Activated CD4-positive, alpha-beta T cell treated with anti-CD3 and anti-CD28 coated beads, Interleukin-10, Interleukin-2, amounts not matched to agents 100 ng/mL and 50 ng/mL, durations not matched to agents 16 hours and 8 hours (primary cell): ENCODE results near the gene DOCK1.
"Not testable (repeated sequence)": the region's sequence is repeated elsewhere in the genome, so short reads cannot be mapped to it uniquely, and the experiment has no call there.

Source experiments
- DNase-seq: peaks from one replicate; pipeline ENCODE4 v3.0.0-alpha.2; 2020

Gene DOCK1

DNA sequence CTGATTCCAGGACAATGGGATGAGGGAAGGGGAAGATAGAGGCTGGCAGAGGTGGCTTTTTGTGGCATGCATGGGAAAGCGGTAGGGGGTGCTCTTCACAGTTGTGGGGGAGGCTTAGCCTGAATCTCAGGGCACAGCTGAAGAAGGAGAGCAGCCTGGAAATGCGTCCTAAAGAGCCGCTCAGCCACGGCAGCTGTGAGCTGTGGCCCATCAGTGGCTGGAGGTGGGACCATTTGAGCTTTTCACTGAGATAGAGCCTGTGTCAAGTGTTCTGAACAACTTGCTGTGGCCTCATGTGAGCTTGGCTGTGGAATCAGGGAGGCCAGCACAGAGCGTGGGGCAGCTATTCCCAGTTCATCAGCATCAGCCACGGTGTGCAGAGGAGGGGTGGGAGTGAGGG lies 391.5 kb downstream of the DOCK1 start:
- no peak for DNase-seq

DNA sequence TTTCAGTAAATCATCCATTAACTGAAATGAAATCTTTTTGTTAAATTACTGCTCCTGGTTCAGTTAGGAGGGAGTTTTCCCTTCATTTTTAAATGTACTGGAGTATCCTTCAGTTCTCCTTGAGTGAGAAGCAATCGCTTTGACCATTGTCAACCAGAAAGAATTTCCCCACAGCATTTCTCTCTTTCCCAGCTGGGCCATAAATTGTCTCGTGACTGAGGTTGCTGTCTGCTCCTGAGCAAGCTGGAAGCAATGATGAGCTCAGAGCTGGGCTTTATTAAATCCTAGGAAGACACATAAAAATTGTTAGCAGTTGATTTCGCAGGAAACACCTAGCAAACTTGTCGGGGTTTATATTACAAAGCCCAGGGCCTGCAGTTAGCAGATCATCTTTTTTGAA lies 393.2 kb downstream of the DOCK1 start:
- no peak for DNase-seq

DNA sequence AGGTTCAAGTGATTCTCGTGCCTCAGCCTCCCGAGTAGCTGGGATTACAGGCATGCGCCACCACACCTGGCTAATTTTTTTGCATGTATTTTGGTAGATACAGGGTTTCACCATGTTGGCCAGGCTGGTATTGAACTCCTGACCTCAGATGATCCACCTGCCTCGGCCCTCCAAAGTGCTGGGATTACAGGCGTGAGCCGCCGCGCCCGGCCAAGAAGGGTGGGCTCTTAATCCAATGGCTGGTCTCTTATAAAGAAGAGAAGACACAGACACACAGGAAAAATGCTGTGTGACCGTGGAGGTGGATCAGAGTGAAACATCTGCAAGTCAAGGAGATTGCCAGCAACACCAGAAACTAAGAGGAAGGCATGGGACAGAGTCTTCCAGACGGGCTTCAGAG lies 394.0 kb downstream of the DOCK1 start:
- DNase-seq = not testable (repeated sequence)

DNA sequence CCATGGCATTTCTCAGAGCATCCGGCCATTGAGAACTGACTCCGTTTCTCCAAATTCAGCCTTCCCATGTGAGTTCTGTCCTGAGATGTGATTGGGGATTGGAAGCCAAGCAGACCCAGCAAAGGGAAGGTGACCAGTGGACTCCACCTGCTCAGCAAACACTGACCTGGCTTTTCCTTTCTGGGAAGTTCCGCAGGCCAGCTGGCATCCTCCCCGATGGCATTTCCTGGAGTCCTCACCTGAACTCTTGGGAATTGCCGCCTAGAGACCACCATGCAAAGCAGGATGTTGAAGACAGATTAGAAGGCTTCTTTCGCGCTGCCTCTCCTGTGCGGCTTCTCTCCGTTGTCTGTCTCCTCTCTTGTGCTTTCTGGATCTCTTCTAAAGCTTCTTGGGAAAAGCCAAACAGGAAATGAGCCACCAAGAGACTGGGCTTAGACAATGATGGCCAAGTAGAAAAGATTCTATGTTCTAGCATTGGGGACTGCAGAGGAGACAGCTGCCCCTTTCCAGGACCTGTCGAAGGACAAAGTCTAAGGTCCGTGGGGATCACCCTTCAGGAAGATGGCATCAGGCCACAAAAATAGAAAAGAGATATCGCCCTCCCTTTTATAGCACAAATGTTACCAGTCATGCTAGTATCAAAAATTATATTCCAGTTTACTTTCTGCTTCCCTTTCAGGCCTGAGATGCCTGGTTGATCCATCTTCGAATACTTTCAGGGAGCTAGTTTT lies 394.9 kb downstream of the DOCK1 start:
- no peak for DNase-seq

GRCh38 chr10:127300868-127301321 lies 395.7 kb downstream of the DOCK1 start:
- no peak for DNase-seq

DNA sequence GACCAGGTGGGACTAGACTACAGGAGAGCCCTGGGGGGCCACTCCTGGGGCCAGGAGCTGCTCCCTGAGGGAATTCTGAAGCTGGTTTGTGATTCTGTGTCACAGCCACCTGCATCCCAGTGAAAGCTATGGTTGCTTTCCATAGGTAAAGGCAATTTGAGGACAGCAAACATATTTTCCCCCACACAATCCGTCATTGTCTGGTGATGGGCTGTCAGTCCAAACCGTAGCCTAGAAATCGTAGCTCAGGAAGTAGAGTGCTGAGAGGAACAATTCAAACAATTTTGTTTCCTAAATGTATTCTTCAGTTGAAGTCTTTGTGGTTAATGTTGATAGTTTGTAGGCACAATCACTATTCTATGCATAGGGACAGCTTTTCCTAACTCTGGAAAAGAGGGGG lies 397.1 kb downstream of the DOCK1 start:
- DNase-seq = no peak

DNA sequence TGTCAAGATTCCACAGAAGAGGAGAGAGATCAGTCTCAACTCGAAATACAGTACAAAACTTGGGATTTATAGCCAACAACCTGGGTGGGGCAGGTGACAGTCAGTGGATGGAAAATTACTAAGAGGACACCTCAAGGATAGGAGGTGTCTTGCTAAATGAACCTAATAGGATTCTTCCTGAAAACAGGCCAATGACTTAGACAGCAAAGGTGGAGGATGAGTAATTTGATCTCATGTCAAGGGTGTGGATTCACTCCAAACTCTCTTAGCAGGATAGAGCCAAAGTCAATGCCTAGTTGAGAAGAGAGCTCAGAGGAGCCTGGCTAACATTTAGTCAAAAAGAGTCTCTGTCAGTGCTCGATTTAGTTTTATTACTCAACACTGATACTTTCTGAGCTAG lies 397.9 kb downstream of the DOCK1 start:
- DNase-seq = no peak

DNA sequence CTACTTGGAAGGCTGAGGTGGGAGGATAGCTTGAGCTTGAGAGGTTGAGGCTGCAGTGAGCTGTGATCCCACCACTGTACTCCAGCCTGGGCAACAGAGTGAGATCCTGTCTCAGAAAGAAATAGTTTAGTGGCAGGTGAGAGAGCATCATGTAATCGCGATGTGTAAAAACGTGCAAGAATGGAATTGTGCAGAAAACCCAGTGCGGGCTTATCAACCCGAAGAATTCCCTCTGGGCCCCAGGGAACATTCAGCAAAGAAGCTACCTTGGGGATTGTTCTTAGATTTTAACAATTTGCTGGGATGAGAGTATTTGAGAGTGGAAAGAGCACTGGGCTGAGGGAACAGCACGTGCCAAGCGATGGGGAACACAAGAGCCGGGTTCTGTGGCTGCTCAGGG lies 398.5 kb downstream of the DOCK1 start:
- no peak for DNase-seq

DNA sequence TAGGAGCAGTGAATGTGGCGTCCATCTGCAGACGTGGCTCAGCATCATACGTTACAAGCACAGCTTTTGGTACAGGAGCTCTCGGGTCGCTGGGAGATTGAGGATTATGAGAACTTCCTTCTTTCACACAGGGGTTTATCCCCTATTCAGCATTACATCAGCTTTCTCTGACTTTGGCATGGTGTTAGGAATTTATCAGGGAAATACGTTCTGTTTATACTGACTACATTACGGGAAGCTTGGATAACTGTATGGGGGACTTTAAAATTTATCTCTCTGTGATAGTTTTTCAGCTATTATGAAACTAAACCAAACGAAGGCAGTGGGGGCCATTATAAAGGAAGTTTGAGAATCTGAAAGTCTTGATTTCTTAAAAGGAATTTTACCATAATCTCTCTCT lies 401.3 kb downstream of the DOCK1 start:
- no peak for DNase-seq

DNA sequence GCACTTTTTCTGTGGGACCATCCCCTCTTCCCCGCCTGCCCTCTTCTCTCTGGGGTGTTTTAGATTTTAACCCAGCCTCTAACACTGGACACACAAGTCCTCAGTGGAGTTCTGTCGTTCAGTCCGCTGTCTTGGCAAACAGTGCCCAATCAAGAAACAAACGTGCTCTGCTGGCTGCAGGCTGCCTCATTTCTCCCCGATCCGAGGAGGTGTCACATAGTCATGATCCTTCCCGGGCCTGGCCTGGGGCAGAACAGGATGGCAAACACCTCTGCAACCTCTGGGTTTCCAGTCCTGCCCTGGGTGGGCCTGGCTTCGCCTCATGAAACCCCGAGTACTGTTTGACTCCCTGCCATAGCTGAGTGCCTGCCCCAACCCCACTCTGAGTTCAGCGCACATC lies 402.1 kb downstream of the DOCK1 start:
- DNase-seq = no peak

DNA sequence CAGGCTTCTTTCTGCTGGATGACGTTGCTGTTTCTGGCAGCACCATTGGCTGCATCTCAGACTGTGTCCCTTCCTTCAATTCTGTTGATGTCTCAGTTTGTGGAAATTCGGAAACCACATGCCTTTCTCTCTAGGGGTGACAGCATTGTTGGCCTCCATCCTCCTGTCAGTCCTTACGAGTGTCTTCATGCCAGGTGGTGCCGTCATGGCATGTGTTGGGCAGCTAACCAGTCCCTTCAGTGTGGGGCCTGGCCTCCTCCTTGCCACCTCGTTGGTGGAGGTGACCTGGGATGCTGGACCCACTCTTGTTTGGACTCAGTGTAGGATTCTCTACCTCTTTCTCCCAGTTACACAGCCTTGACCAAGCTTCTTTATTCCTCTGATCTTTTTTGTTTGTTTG lies 402.8 kb downstream of the DOCK1 start:
- no peak for DNase-seq

GRCh38 chr10:127309619-127310018 lies 404.4 kb downstream of the DOCK1 start:
- DNase-seq = not testable (repeated sequence)

- no peak for DNase-seq
Observed at GRCh38 chr10:127310430-127310829, 405.2 kb downstream of the DOCK1 start.

DNA sequence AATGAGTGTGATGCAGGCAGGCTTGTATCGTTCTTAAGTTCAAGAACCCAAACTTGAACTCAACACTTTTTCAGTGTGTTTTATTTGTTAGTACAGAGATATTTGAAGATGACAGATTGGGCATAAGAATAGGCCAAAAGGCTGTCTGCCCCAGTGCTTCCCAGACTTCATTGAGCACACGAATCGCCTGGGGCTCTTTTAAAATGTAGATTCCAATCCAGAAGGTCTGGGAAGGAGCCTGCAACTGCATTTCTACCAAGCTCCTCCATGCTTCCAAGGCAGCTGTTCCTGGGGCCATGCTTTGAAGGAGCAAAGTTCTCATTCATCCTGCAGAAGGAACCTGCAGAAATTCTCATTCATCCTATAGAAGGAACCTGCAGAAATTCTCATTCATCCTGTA lies 405.7 kb downstream of the DOCK1 start:
- no peak for DNase-seq

DNA sequence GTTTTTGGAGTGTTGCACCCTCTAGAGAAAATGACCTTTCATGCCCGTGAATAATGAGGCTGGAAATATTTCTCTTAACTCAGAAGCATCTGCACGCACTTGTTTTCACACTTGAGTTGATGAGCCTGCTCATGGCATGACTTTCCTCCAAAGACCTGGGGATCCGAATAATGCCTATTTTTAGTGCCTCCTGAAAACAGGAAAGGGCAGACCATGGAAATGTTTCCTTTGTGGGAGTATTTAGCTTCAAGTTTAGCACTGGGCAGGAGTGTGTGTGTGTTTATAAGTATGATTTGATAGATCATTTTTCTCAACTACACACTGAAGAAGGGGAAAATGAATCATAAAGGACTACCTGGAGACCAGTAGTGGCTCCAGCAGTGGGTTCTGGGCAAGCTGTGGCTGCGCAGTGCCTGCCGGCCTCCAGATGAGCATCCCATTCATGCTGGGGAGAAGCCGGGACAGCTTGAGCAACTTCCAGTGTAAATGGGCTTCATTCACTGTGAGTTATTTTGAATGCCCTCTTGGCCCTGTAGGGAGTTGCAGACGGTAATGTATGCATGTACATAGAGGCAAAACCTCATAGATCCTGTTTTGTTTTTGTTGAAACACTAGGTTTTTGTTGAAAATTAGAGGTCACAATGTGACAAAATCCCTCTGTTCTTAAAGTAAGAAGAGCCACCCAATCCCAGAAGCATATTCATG lies 408.9 kb downstream of the DOCK1 start:
- no peak for DNase-seq

DNA sequence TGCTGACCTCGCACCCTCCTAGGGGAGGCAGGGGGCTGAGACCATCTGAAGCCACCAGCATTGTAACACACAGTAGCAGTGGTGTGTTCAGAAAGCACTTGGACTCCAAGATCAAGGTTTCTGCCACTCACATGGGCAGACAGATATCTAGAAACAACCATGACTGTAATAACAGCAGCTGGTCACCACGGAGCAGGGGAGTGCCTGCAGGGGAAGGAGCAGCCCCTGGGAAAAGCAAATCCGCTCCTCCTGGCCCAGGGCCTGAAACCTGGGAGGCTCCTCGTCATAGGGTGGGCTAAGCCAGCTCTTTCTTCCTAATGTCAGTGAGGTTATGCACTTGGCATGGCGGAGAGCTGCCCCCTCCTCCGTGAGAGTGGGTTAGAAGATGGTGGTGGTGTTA lies 409.6 kb downstream of the DOCK1 start:
- no peak for DNase-seq

- DNase-seq = no peak
Observed at GRCh38 chr10:127315888-127316287, 410.7 kb downstream of the DOCK1 start.

DNA sequence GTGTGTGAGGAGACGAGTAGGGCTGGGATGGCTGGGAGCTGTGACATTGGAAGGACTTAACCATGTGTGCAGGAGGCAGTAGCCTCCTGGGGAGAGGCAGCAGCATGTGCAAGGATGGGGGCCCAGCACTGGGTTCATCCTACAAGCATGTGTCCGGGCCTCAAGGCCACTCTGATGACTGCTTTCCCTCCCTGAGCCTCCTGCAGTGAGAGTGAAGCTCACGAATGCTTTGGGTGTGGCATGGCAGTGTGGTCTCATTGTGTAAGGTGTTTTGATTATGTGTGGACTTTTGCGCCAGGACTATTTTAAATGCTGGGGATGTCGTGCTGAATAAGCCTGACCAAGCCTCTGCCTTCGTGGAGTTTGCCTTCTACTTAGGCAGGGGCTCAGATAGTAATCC lies 413.2 kb downstream of the DOCK1 start:
- no peak for DNase-seq

- DNase-seq = no peak
Observed at GRCh38 chr10:127319271-127319670, 414.0 kb downstream of the DOCK1 start.

- no peak for DNase-seq
Observed at GRCh38 chr10:127319691-127320090, 414.5 kb downstream of the DOCK1 start.

- no peak for DNase-seq
Observed at GRCh38 chr10:127320176-127320575, 414.9 kb downstream of the DOCK1 start.

DNA sequence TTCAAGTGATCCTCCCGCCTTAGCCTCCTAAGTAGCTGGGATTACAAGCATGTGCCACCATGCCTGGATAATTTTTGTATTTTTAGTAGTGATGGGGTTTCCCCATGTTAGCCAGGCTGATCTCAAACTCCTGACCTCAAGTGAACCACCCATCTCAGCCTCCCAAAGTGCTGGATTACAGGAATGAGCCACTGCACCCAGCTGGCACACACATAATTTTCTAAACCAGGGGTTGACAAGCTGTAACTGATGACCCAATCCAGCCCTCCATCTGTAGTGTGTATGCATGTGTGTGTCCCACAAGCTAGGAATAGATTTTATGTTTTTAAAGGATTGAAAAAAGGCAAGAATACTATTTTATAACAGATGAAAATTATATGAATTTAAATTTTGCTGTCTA lies 417.1 kb downstream of the DOCK1 start:
- no peak for DNase-seq

DNA sequence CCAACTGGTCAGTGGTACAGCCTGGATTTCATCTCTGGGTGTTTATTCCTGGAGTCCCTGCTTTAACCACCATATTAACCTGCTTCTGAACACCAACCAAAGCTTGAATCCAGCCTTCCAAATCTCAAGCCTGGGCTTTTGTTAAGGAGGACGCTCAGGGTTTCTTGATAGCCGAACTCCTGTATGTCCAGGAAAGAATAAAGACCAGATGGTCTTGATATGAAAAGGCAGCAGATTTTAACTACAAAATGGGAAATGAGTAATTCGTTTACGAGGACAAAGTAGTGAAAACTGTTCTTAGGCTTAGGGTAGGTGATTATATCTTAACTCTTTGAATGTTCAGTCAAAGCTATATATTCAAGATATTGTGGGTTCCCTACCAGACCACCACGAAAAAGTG lies 420.3 kb downstream of the DOCK1 start:
- DNase-seq = no peak

GRCh38 chr10:127326883-127327282 lies 421.7 kb downstream of the DOCK1 start:
- no peak for DNase-seq

- DNase-seq = no peak
Observed at GRCh38 chr10:127331696-127332095, 426.5 kb downstream of the DOCK1 start.
